T-helper 2 cell (primary cell): ENCODE data around the gene TBC1D4.

Experiments
- DNase-seq, 5 experiments: peaks; one replicate each; pipeline versions ENCODE4 v3.0.0 to v3.0.0-alpha.2; 2012 to 2022

TBC1D4 gene

DNA sequence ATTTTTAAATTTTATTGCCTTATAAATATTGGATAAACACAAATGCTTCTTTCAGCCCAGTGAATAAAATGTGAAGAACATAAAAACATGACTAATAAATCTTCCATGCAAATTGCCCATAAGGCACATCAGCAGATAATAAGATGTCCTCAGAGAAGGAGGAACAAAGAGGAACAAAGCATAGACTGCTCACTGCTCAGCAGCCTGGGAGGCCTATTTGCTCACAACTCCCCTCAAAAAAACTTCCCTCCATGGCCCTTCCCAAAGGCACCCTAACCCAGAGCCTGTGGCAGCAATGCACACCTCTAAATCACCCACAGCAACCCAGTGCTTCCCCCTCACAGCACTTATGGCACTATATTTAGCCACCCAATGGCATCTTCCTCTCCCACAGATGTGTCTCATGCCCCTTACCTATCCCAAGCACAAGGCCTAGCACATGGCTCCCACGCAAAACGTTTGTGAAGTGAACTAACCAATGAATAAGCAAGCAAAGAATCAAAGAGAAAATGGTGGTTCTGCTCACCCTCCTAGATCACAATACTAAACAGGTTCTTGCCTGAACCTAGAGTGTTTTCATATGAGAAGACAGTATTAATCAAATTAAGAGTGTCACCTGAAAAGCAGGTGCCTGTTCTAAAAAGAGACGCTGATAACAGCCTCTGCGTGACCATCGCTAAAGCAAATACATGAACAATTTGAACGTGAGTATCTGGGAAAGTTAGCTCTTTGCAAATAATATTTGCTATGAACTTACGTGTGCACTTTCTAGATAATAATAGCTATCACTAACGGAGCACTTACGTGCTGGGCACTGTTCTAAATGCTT lies 96.9 kb downstream of the TBC1D4 start:
- no peak for DNase-seq

GRCh38 chr13:75383064-75383715 lies 98.8 kb downstream of the TBC1D4 start:
- no peak for DNase-seq

DNA sequence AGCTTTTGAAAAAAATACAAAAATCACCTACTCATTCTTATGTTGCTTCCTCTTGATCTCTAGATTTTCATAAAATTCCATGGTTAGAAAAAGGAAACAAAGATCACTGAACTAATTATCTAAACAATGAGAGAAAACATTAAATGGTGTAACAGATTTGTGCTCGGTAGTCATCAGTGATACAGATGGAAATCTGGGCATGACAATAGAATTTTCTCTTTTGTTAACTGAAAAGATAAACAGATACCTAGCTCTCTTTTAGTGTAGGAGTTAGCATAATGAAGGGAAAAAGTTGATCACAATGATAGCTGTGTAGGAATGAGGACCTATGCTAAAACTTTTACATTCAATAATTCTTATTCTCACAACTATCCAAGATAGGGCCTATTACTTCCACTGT lies 103.7 kb downstream of the TBC1D4 start:
- no peak for DNase-seq

DNA sequence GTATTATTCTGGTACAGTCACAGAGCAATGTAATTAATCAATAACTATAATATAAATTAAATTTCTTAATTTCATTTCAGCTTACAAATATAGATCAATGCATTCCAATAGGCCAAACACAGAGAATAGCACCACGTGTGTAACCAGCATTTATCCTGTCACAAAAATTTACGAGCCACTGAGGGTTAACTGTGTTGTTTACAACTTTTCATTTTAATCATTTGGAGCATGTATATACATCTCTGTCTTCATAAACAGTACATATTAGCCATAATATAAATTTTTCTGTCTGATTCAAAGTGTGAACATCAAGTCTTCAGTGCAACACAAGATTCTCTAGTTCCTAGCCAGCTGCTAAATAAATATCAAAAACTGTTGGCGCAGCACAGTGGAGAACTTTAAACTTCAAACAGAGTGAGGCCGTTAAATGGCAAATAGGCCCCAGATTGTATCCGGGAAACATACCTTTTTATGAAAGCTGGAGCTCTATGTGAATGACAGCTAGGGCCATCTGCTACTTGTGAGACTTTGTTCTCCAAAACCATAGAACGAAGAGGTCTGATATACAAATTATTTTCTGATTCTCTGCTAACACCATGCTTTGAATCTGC lies 105.1 kb downstream of the TBC1D4 start:
- no peak for DNase-seq

- no peak for DNase-seq
Observed at GRCh38 chr13:75375329-75375728, 106.6 kb downstream of the TBC1D4 start.

- no peak for DNase-seq
Observed at GRCh38 chr13:75373988-75374387, 108.0 kb downstream of the TBC1D4 start.

DNA sequence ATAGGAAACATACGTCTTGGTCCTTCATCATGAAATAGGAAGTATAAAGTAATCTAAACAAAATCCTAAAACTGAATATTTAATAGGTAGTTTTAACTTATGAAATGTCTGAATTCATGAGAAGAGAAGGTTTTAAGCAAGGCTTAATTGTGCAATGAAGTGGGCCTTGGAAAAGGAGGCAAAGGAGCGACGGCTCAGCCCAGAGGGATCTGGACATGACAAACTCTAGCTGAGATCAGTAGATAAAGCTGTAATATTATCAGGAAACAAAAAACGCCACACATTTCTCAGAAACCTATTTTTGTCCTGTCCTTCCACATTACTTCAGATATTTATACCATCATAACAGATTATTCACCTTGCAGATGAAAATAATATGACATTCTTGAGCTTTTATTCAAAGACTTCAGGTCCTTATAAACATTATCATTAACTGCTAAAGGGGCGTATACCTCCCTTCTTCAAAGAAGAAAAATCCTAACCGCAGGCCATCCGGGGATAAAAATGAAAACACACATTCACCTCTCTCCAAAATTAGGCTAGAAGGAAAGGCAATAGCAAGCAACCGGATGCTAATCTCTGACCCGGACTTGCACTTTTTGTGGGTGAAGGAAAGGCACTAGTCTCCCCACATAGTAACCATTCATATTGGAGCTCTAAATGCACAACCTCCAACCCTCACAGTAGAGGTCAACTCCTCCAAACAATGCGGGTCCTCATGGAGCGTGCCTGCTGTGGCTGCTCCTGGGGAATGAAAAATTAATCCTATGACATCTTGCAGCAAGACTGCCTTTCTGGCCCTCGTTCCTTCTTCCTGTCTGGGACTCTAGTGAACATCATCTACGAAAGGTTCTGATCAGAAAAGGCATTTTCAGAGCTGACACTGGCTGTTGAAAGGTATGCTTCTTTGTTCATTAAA lies 108.8 kb downstream of the TBC1D4 start:
- DNase-seq = no peak

- peak in 1 of 5 experiments; percentile 52 for DNase-seq
Observed at GRCh38 chr13:75372517-75372916, 109.5 kb downstream of the TBC1D4 start.

GRCh38 chr13:75371203-75371602 lies 110.8 kb downstream of the TBC1D4 start:
- no peak for DNase-seq

DNA sequence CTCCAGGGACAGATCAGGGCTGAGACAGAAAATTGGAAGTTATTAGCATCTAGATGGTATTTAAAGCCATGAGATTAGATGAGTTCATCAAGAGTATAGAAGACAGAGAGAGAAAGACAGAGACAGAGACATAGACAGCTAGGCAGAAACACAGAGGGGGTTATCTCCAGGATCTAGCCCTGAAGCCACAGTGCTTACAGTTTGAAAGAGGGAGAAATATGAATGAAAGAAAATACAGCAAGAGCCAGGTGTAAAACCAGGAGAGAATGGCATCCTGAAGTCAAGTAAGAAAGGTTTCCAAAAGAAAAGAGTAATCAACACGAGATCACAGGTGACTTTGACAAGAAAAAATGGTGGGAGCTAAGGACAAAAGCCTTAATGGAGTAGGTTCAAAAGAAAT lies 111.2 kb downstream of the TBC1D4 start:
- DNase-seq = no peak

GRCh38 chr13:75369981-75370380 lies 112.0 kb downstream of the TBC1D4 start:
- no peak for DNase-seq

- DNase-seq = no peak
Observed at GRCh38 chr13:75368167-75368566, 113.8 kb downstream of the TBC1D4 start.

DNA sequence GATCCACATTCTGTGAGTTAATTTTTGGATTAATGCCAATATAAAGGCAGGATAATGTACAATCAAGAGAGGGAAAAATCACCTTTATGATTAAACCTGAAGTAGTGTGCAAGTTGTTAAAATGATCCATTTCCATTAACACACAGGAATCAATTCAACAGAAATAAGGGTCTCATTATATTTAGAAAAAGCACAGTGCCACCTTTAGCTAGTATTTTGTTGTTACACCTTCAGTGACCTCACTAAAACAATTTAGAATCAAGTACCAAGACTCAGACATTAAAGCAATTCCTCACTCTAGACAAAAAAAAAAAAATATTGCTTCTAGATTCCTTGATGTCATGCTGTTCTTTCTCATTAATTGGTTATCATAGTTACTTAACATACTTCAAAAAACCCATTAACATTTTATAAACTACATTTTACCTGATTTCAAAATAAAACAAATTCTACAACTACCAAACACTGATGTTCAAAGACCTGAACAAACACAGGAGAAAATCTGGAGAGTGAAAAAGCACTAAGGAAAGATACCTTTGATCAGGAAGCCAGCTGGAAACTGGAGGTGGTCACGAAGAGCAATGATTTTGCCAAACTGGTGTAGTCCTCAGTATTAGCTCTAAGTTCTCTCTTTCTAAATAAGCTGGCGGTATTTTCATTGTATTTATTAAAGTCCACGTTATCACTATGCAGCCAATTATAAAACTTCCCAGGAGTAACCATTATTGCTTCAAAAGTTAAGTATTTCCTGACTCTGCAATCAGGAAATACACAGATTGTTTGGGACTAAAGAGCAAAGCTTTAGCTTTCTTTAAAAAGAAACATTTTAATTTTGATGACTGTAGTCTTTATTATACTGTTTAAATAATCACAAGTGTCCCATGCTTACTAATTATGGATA lies 115.3 kb downstream of the TBC1D4 start:
- DNase-seq = no peak

GRCh38 chr13:75365724-75366173 lies 116.2 kb downstream of the TBC1D4 start:
- peak in 1 of 5 experiments; percentile 77 for DNase-seq

- DNase-seq = no peak
Observed at GRCh38 chr13:75364131-75364713, 117.7 kb downstream of the TBC1D4 start.

DNA sequence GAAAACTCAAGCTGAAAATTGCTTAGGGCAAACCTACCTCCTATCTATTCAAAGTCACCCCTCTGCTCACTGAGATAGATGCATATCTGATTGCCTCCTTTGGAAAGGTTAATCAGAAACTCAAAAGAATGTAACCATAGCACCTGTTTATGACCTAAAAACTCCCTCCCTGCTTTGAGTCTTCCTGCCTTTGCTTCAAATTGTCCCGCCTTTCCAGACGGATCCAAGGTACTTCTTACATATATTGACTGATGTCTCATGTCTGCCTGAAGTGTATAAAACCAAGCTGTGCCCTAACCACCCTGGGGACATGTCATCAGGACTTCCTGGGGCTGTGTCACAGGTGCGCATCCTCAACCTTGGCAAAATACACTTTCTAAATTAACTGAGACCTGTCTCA lies 118.6 kb downstream of the TBC1D4 start:
- no peak for DNase-seq

GRCh38 chr13:75362026-75362425 lies 119.9 kb downstream of the TBC1D4 start:
- DNase-seq = no peak

DNA sequence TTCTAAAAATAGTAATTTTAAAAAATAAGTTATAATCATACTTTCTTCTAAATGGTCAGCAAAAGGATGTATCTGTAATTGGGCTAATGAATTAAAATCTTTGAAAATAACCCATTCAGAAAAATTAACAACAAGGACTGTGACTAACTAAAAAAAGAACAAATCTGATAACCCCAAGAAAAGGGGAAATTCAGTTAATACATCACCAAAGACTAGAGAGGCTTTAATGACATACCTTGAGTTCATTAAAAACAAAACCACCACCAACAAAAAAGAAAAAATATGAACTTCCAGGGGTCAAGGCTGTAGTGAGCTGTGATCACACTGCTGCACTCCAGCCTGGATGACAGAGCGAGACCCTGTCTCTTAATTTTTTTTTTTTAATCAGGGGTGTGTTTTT lies 121.8 kb downstream of the TBC1D4 start:
- no peak for DNase-seq

DNA sequence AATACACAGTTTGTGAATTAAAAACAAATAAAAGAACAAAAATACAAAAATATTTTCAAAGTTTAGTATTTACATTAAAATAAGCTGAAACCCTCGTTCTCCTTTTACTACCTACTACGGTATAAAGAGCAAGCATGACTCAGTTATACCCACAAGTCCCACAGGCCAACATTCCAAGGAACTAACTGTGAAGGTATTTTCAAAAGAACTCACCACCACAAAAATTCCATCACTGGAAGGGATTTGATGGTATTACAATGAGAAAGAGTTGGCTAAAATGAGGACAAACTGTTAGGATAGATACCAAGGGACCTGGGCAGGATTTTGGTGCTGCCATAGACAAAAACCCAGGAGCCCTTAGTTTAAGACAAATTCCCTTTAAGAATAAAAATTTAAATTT lies 122.7 kb downstream of the TBC1D4 start:
- no peak for DNase-seq

- DNase-seq = peak in 4 of 5 experiments; percentile 4 to 75 (median 20)
Observed at GRCh38 chr13:75357576-75358289, 124.2 kb downstream of the TBC1D4 start.
